B cell (primary cell): Measurements from ENCODE around the gene RRBP1. TPM values are rescaled to one million over a fixed set of nuclear protein-coding genes. Genes with fewer than 3 reads are reported as not detected.

Experiments
- ATAC-seq: fragments of 200-7000 bp; cut with Tn5 transposase; one replicate; pipeline ENCODE4 v1.10.0; 2021; ENCODE audit warnings: low read depth, mild to moderate bottlenecking, moderate number of reproducible peaks, moderate library complexity
- CTCF ChIA-PET: fragments of 350-600 bp; sonication (Branson Sonifier 250); formaldehyde crosslinking; loops from one replicate; lab custom pipeline; 2021; ENCODE audit warnings: antibody characterized with exemption, inconsistent platforms; lab: Charles Lee
- POLR2A ChIA-PET: fragments of 350-600 bp; sonication (Branson Sonifier 250); formaldehyde crosslinking; loops from one replicate; lab custom pipeline; 2021; ENCODE audit warnings: antibody characterized with exemption; lab: Charles Lee
- DNase-seq: peaks from one replicate; pipeline ENCODE4 v3.0.0; 2013
- H2AFZ ChIP-seq: 2 replicates; pipeline ENCODE4 v1.6.1; 2012; ENCODE audit warnings: mild to moderate bottlenecking, low read depth, low read length; ENCODE audit not compliant: insufficient read depth, poor library complexity, severe bottlenecking
- H3K27ac ChIP-seq, 2 donors: 1 replicate in 1 of 2; 2 replicates in 1 of 2; pipeline ENCODE4 v1.5.1; 2012 to 2013; ENCODE audit warnings: low read length in 2 of 2, mild to moderate bottlenecking in 2 of 2, moderate library complexity in 1 of 2
- H3K27me3 ChIP-seq, 4 experiments: fragments of 200-600 bp in 1 of 4; sonication (generic) in 1 of 4; replicated peaks in 1 of 4; 1 replicate in 2 of 4; 2 replicates in 2 of 4; pipeline versions ENCODE4 v1.6.1 to v1.7.0; 2013 to 2016; ENCODE audit warnings: low read length in 3 of 4, mild to moderate bottlenecking in 2 of 4, mixed read lengths in 1 of 4, moderate library complexity in 1 of 4; ENCODE audit not compliant: insufficient read depth in 4 of 4, control insufficient read depth in 3 of 4; ENCODE audit errors: control extremely low read depth in 1 of 4
- H3K36me3 ChIP-seq, 2 experiments: replicated peaks in 1 of 2; 1 replicate in 1 of 2; 2 replicates in 1 of 2; pipeline versions ENCODE4 v1.6.1 to v1.7.1; 2013; ENCODE audit warnings: low read length in 1 of 2; ENCODE audit not compliant: insufficient read depth in 2 of 2, control insufficient read depth in 1 of 2; ENCODE audit errors: control extremely low read depth in 1 of 2, extremely low read depth in 1 of 2
- H3K4me1 ChIP-seq, 2 donors: fragments of 200-600 bp in 1 of 2; sonication (generic) in 1 of 2; 1 replicate in 1 of 2; 2 replicates in 1 of 2; pipeline versions ENCODE4 v1.5.1 to v1.6.1; 2013 to 2017; ENCODE audit warnings: low read length in 2 of 2; ENCODE audit not compliant: control insufficient read depth in 2 of 2, insufficient read depth in 2 of 2
- H3K4me2 ChIP-seq: replicated peaks from 2 replicates; pipeline ENCODE3; 2012; ENCODE audit warnings: mild to moderate bottlenecking, low read depth, low read length; ENCODE audit not compliant: poor library complexity, severe bottlenecking
- H3K4me3 ChIP-seq, 5 experiments: fragments of 200-600 bp in 1 of 5; sonication (generic) in 1 of 5; 1 replicate in 3 of 5; 2 replicates in 2 of 5; pipeline versions ENCODE4 v1.5.1 to v1.7.0; 2011 to 2016; ENCODE audit warnings: low read length in 4 of 5, mild to moderate bottlenecking in 4 of 5, low read depth in 2 of 5, control low read depth in 1 of 5, moderate library complexity in 1 of 5; ENCODE audit not compliant: insufficient read depth in 1 of 5; ENCODE audit errors: control extremely low read depth in 1 of 5, extremely low read depth in 1 of 5
- H3K79me2 ChIP-seq: fragments of 200-600 bp; sonication (generic); one replicate; pipeline ENCODE4 v1.6.0; 2016; ENCODE audit warnings: low read length; ENCODE audit not compliant: control insufficient read depth, insufficient read depth
- H3K9ac ChIP-seq: fragments of 200-600 bp; sonication (generic); 2 replicates; pipeline ENCODE4 v1.6.1; 2017; ENCODE audit warnings: mild to moderate bottlenecking, low read length, moderate library complexity
- H3K9me3 ChIP-seq, 3 donors: one replicate each; pipeline versions ENCODE4 v1.6.1 to v1.7.1; 2013; ENCODE audit warnings: low read length in 2 of 3; ENCODE audit not compliant: control insufficient read depth in 2 of 3, insufficient read depth in 1 of 3; ENCODE audit errors: control extremely low read depth in 1 of 3
- H4K20me1 ChIP-seq: 2 replicates; pipeline ENCODE4 v1.6.0; 2012; ENCODE audit warnings: mild to moderate bottlenecking, low read length; ENCODE audit not compliant: insufficient read depth, control insufficient read depth, poor library complexity, severe bottlenecking
- H3K27ac Mint-ChIP-seq: one replicate; pipeline ENCODE4 v1.8.0; 2021; ENCODE audit warnings: mixed read lengths
- H3K27me3 Mint-ChIP-seq: one replicate; pipeline ENCODE4 v1.8.0; 2021; ENCODE audit warnings: mixed read lengths
- H3K4me1 Mint-ChIP-seq: one replicate; pipeline ENCODE4 v1.8.0; 2021; ENCODE audit warnings: mixed read lengths
- H3K4me3 Mint-ChIP-seq: one replicate; pipeline ENCODE4 v1.8.0; 2021; ENCODE audit warnings: mixed read lengths
- H3K9me3 Mint-ChIP-seq: one replicate; pipeline ENCODE4 v1.8.0; 2022; ENCODE audit warnings: mixed read lengths; ENCODE audit not compliant: insufficient read depth
- EZH2 ChIP-seq: IDR thresholded peaks from 2 replicates; pipeline ENCODE4 v1.6.1; 2012; ENCODE audit warnings: borderline replicate concordance, low read depth, mild to moderate bottlenecking, moderate library complexity, low read length; ENCODE audit not compliant: insufficient read depth, poor library complexity, severe bottlenecking
- WGBS: methylation state at CpG from one replicate; pipeline ENCODE4 v1.1.5; 2013; ENCODE audit warnings: missing lambda C conversion rate; ENCODE audit not compliant: insufficient coverage; 5-methylcytosine and 5-hydroxymethylcytosine counted together
- intact Hi-C: fragments of 100-400 bp; cut with micrococcal nuclease; formaldehyde crosslinking; loops from one replicate; pipeline ENCODE4 v1.10.0; 2022
- polyA plus RNA-seq: library from polyadenylated mRNA; depleted of rRNA; stranded (reverse); fragments of >200 nt; gene quantifications from 2 replicates; pipeline ENCODE4 v1.2.3, GENCODE V29; 2012
- total RNA-seq, 2 donors: library from RNA; stranded (reverse); fragments of 120-200 nt in 1 of 2; gene quantifications; 1 replicate in 1 of 2; 2 replicates in 1 of 2; pipeline versions ENCODE4 v1.2.3 to v1.2.4, GENCODE V29; 2013 to 2022
- TF ChIP-seq, protein P1 (sequence below): fragments of 200-600 bp; IDR thresholded peaks from one replicate; pipeline ENCODE4 v1.8.0; 2022; ENCODE audit warnings: antibody characterized with exemption, mild to moderate bottlenecking

Gene RRBP1
- total and polyA plus RNA-seq, 2 donors (not counting 1 experiment from before 2014, with no cell fraction given): 10.9 to 27.5 TPM

DNA sequence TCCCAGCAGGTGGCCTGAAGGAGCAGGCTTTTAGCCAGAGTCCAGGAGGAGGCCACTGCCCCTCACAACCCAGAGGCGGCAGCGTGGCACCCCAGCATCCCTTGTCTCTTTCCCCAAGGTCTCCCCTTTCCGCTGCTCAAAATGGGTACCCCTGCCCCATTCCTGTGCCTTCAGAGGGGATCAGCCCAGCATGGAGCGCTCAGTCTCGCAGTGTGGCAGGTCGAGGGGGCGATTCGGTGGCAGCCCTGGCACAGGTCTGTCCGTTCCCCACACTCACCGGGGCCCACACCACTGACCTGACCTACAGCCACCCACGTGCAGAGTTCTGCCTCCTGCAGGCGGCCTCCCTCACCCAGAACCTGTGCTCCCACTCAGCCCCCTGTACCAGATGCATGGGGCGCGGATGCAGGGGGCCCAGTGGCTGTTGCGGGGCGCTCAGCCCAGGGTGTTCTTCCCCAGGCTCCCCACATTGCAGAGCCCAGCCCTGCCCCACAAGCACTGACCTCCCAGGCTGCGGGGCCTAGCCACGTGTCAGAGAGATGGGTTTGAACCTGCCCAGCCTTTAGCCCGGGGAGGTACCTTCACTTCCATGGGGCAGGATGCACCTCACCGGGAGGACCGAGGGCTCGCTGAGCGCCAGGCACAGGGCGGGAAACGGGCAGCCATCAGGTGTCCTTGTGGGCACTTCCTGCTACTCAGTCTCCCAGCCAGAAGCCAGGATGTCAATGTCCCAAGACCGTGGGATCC lies 70.3 kb downstream of the RRBP1 start:
- Histone ChIP-seq H3K9ac (no peak overlapping the region), H3K9me3 (no peaks in the 10 kb centered on the region), H3K27ac (no peak overlapping the region), H3K4me3 (no peak overlapping the region), H3K36me3 (peaks cover 0 to 8% of the 10 kb centered on the region in 2 experiments), H2AFZ (no peak overlapping the region), H4K20me1 (no peaks in the 10 kb centered on the region), H3K79me2 (no peaks in the 10 kb centered on the region), H3K4me2 (no peak overlapping the region), H3K27me3 (no peaks in the 10 kb centered on the region), H3K4me1 (peaks cover 14 to 28% of the 10 kb centered on the region in 2 donors)
- WGBS: 87% methylated on average over 26 of the region's 26 CpGs
- Mint-ChIP-seq H3K4me1 (peaks cover 17% of the 10 kb centered on the region), H3K27me3 (no peaks in the 10 kb centered on the region), H3K4me3 (no peak overlapping the region), H3K27ac (no peak overlapping the region), H3K9me3 (no peaks in the 10 kb centered on the region)
- CTCF ChIA-PET: no interaction called here
- ATAC-seq (no peak), DNase-seq (no peak)
- intact Hi-C loops: no loop called here
- TF ChIP-seq, protein P1, sequence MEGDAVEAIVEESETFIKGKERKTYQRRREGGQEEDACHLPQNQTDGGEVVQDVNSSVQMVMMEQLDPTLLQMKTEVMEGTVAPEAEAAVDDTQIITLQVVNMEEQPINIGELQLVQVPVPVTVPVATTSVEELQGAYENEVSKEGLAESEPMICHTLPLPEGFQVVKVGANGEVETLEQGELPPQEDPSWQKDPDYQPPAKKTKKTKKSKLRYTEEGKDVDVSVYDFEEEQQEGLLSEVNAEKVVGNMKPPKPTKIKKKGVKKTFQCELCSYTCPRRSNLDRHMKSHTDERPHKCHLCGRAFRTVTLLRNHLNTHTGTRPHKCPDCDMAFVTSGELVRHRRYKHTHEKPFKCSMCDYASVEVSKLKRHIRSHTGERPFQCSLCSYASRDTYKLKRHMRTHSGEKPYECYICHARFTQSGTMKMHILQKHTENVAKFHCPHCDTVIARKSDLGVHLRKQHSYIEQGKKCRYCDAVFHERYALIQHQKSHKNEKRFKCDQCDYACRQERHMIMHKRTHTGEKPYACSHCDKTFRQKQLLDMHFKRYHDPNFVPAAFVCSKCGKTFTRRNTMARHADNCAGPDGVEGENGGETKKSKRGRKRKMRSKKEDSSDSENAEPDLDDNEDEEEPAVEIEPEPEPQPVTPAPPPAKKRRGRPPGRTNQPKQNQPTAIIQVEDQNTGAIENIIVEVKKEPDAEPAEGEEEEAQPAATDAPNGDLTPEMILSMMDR: no peak
- TF ChIP-seq EZH2: no peak
- POLR2A ChIA-PET: no interaction called here

DNA sequence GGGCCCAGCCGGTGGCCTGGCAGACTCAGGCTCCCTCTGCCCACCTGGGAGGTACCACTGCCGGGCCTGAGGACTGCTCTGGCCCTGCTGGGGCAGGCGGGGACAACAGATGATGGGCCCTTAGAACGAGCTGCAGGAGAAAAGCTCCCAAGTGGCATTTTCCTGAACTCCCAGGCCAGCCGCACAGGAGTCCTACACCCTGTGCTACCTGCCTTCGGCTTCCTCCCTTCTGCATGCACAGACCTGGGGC lies 70.8 kb downstream of the RRBP1 start:
- intact Hi-C loops: no loop called here
- peaks cover 16% of the 10 kb centered on the region for H3K4me1 Mint-ChIP-seq
- H2AFZ ChIP-seq: no peak overlapping the region
- no peak for ATAC-seq
- TF ChIP-seq, protein P1: no peak
- no peak for TF ChIP-seq EZH2
- no peak overlapping the region for H3K4me3 ChIP-seq
- H3K4me2 ChIP-seq: no peak overlapping the region
- ChIA-PET CTCF (interaction anchor here (0.6 to 1.7 kb wide), 3 partner anchors 41 to 872 kb away, joined by 3 read pairs; partner anchors contain the start of gene DSTN), POLR2A (no interaction called here)
- 80% methylated on average over 6 of the region's 6 CpGs for WGBS
- H3K9me3 Mint-ChIP-seq: no peaks in the 10 kb centered on the region
- no peak overlapping the region for H3K4me3 Mint-ChIP-seq
- H3K36me3 ChIP-seq: peaks cover 0 to 6% of the 10 kb centered on the region in 2 experiments
- H3K9me3 ChIP-seq: no peaks in the 10 kb centered on the region
- no peaks in the 10 kb centered on the region for H3K27me3 Mint-ChIP-seq
- no peaks in the 10 kb centered on the region for H4K20me1 ChIP-seq
- peaks cover 14 to 28% of the 10 kb centered on the region in 2 donors for H3K4me1 ChIP-seq
- no peak for DNase-seq
- H3K27me3 ChIP-seq: no peaks in the 10 kb centered on the region
- no peak overlapping the region for H3K27ac ChIP-seq
- H3K9ac ChIP-seq: no peak overlapping the region
- no peaks in the 10 kb centered on the region for H3K79me2 ChIP-seq
- H3K27ac Mint-ChIP-seq: no peak overlapping the region
